ENCODE results near the gene TMEM196.

DNA sequence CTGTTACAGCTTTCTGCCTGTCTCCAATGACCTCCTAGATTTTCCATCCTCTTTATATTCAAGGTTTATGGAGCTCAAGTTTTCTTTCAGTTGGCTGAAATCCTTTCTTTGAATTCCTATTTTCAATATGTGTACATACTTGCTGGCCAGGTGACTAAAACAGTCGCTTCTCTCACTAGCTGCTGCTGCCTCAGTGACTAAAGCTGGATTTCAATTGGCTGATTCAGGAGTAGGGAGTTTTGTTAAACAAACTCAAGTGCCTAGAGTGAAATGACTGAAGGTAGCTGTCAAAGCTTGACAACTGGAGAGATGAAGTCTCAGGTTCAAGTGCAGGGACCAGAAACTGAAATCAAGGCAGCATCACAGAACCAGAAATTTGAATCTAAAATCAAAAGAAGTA lies 57.9 kb downstream of the TMEM196 start:
- TF ChIP-seq, protein P1, sequence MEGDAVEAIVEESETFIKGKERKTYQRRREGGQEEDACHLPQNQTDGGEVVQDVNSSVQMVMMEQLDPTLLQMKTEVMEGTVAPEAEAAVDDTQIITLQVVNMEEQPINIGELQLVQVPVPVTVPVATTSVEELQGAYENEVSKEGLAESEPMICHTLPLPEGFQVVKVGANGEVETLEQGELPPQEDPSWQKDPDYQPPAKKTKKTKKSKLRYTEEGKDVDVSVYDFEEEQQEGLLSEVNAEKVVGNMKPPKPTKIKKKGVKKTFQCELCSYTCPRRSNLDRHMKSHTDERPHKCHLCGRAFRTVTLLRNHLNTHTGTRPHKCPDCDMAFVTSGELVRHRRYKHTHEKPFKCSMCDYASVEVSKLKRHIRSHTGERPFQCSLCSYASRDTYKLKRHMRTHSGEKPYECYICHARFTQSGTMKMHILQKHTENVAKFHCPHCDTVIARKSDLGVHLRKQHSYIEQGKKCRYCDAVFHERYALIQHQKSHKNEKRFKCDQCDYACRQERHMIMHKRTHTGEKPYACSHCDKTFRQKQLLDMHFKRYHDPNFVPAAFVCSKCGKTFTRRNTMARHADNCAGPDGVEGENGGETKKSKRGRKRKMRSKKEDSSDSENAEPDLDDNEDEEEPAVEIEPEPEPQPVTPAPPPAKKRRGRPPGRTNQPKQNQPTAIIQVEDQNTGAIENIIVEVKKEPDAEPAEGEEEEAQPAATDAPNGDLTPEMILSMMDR (conservative IDR thresholded peaks at IDR 0.05; ENCODE audit: low read depth, low read length): no peak
- TF ChIP-seq POLR2A (IDR thresholded peaks at IDR 0.05; ENCODE audit: low read depth, low read length) (no peak), RCOR1 (IDR thresholded peaks at IDR 0.05; ENCODE audit: insufficient replicate concordance, low read length) (no peak), BHLHE40 (IDR thresholded peaks at IDR 0.05; ENCODE audit: low read depth, low read length) (no peak), RAD21 (IDR thresholded peaks at IDR 0.05; ENCODE audit: low read length) (no peak), FOS (IDR thresholded peaks at IDR 0.05; ENCODE audit: low read depth, low read length) (no peak), RFX5 (IDR thresholded peaks at IDR 0.05; ENCODE audit: low read depth, low read length) (no peak), MAZ (IDR thresholded peaks at IDR 0.05; ENCODE audit: borderline replicate concordance, low read depth, low read length) (no peak), CEBPB (IDR thresholded peaks at IDR 0.05; ENCODE audit: low read depth, low read length) (no peak), MAFK (IDR thresholded peaks at IDR 0.05; ENCODE audit: low read depth, low read length) (no peak), MXI1 (IDR thresholded peaks at IDR 0.05; ENCODE audit: borderline replicate concordance, low read depth, low read length) (no peak), CHD1 (IDR thresholded peaks at IDR 0.05; ENCODE audit: low read depth, low read length) (no peak)
- TF ChIP-seq, protein P2, sequence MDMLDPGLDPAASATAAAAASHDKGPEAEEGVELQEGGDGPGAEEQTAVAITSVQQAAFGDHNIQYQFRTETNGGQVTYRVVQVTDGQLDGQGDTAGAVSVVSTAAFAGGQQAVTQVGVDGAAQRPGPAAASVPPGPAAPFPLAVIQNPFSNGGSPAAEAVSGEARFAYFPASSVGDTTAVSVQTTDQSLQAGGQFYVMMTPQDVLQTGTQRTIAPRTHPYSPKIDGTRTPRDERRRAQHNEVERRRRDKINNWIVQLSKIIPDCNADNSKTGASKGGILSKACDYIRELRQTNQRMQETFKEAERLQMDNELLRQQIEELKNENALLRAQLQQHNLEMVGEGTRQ (IDR thresholded peaks at IDR 0.05; ENCODE audit: low read depth, low read length): no peak
- TF ChIP-seq, protein P3, sequence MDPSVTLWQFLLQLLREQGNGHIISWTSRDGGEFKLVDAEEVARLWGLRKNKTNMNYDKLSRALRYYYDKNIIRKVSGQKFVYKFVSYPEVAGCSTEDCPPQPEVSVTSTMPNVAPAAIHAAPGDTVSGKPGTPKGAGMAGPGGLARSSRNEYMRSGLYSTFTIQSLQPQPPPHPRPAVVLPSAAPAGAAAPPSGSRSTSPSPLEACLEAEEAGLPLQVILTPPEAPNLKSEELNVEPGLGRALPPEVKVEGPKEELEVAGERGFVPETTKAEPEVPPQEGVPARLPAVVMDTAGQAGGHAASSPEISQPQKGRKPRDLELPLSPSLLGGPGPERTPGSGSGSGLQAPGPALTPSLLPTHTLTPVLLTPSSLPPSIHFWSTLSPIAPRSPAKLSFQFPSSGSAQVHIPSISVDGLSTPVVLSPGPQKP (IDR thresholded peaks at IDR 0.05; ENCODE audit: borderline replicate concordance, low read depth, low read length): no peak
